Thymus (tissue), 11 donors: ENCODE measurements around the gene NRG2. TPM values are rescaled to one million over a fixed set of nuclear protein-coding genes. Genes with fewer than 3 reads are reported as not detected.

ENCODE experiments used
- DNase-seq, 9 donors: peaks; one replicate each; pipeline ENCODE4 v3.0.0-alpha.2; 2013; ENCODE audit warnings: low spot score in 9 of 9, low read depth in 6 of 9, missing footprints in 1 of 9
- H3K27ac ChIP-seq, 2 donors: one replicate each; pipeline ENCODE4 v1.5.1; 2013; ENCODE audit warnings: control low read depth in 1 of 2, low read depth in 1 of 2, low read length in 1 of 2, mild to moderate bottlenecking in 1 of 2, moderate library complexity in 1 of 2
- H3K27me3 ChIP-seq, 2 donors: one replicate each; pipeline ENCODE4 v1.5.1; 2013; ENCODE audit warnings: low read length in 1 of 2; ENCODE audit not compliant: control insufficient read depth in 2 of 2, insufficient read depth in 1 of 2
- H3K36me3 ChIP-seq, 2 donors: one replicate each; pipeline ENCODE4 v1.5.1; 2013; ENCODE audit warnings: low read length in 1 of 2, mild to moderate bottlenecking in 1 of 2, moderate library complexity in 1 of 2; ENCODE audit not compliant: control insufficient read depth in 2 of 2, insufficient read depth in 2 of 2
- H3K4me1 ChIP-seq, 2 donors: one replicate each; pipeline ENCODE4 v1.5.1; 2013; ENCODE audit warnings: low read length in 2 of 2; ENCODE audit not compliant: control insufficient read depth in 2 of 2, insufficient read depth in 2 of 2
- H3K4me3 ChIP-seq, 2 donors: one replicate each; pipeline ENCODE4 v1.5.1; 2013; ENCODE audit warnings: low read length in 2 of 2, control low read depth in 1 of 2, mild to moderate bottlenecking in 1 of 2
- H3K9me3 ChIP-seq, 2 donors: one replicate each; pipeline ENCODE4 v1.5.1; 2013; ENCODE audit warnings: low read length in 1 of 2, mild to moderate bottlenecking in 1 of 2; ENCODE audit not compliant: control insufficient read depth in 2 of 2, insufficient read depth in 1 of 2
- WGBS: extraction: QIAGEN DNeasy Blood & Tissue Kit; methylation state at CpG from one replicate; pipeline ENCODE4 v1.1.7; 2013; 5-methylcytosine and 5-hydroxymethylcytosine counted together
- polyA plus RNA-seq: library from polyadenylated mRNA; stranded (reverse); fragments of 200-250 nt; gene quantifications from one replicate; pipeline ENCODE4 v1.2.3, GENCODE V29; 2013
- total RNA-seq: library from RNA; stranded (reverse); fragments of 120-200 nt; gene quantifications from one replicate; pipeline ENCODE4 v1.2.4, GENCODE V29; 2013
- donor health status: healthy.

NRG2 gene
- total and polyA plus RNA-seq, 2 donors = 0.38 to 0.96 TPM

- 87% methylated on average over 4 of the region's 4 CpGs for WGBS
- no peaks in the 10 kb centered on the region for H3K9me3 ChIP-seq
- no peak overlapping the region for H3K27ac ChIP-seq
- no peak for DNase-seq
- no peaks in the 10 kb centered on the region for H3K36me3 ChIP-seq
- no peaks in the 10 kb centered on the region for H3K4me1 ChIP-seq
- peaks cover 0 to 44% of the 10 kb centered on the region in 2 donors for H3K27me3 ChIP-seq
- H3K4me3 ChIP-seq = no peak overlapping the region
Measured at GRCh38 chr5:139856714-139857113, 186.4 kb downstream of the NRG2 start.

GRCh38 chr5:139855946-139856540 is 187.1 kb downstream of the NRG2 start:
- Histone ChIP-seq H3K27ac (no peak overlapping the region), H3K4me1 (no peaks in the 10 kb centered on the region), H3K4me3 (no peak overlapping the region), H3K36me3 (no peaks in the 10 kb centered on the region), H3K27me3 (peaks cover 0 to 48% of the 10 kb centered on the region in 2 donors), H3K9me3 (no peaks in the 10 kb centered on the region)
- WGBS = 94% methylated on average over 6 of the region's 6 CpGs
- no peak for DNase-seq

GRCh38 chr5:139855451-139855850 is 187.6 kb downstream of the NRG2 start:
- H3K9me3 ChIP-seq = no peaks in the 10 kb centered on the region
- no peak overlapping the region for H3K27ac ChIP-seq
- DNase-seq = no peak
- 96% methylated on average over 8 of the region's 8 CpGs for WGBS
- H3K4me3 ChIP-seq = no peak overlapping the region
- no peaks in the 10 kb centered on the region for H3K4me1 ChIP-seq
- no peaks in the 10 kb centered on the region for H3K36me3 ChIP-seq
- H3K27me3 ChIP-seq = peaks cover 0 to 53% of the 10 kb centered on the region in 2 donors

- no peaks in the 10 kb centered on the region for H3K4me1 ChIP-seq
- no peak overlapping the region for H3K27ac ChIP-seq
- no peak for DNase-seq
- no peaks in the 10 kb centered on the region for H3K36me3 ChIP-seq
- no peaks in the 10 kb centered on the region for H3K9me3 ChIP-seq
- H3K4me3 ChIP-seq = no peak overlapping the region
- WGBS = 95% methylated on average over 5 of the region's 5 CpGs
- H3K27me3 ChIP-seq = peaks cover 0 to 58% of the 10 kb centered on the region in 2 donors
Measured at GRCh38 chr5:139854953-139855352, 188.1 kb downstream of the NRG2 start.

- WGBS = 98% methylated on average over 7 of the region's 7 CpGs
- Histone ChIP-seq H3K27ac (no peak overlapping the region), H3K9me3 (no peaks in the 10 kb centered on the region), H3K4me3 (no peak overlapping the region), H3K36me3 (no peaks in the 10 kb centered on the region), H3K4me1 (no peaks in the 10 kb centered on the region), H3K27me3 (peaks cover 7 to 64% of the 10 kb centered on the region in 2 donors)
- DNase-seq = no peak
Measured at GRCh38 chr5:139854029-139854605, 189.0 kb downstream of the NRG2 start.

GRCh38 chr5:139852696-139853095 is 190.4 kb downstream of the NRG2 start:
- Histone ChIP-seq H3K4me1 (no peaks in the 10 kb centered on the region), H3K36me3 (no peaks in the 10 kb centered on the region), H3K9me3 (no peaks in the 10 kb centered on the region), H3K4me3 (no peak overlapping the region), H3K27me3 (peaks cover 21 to 66% of the 10 kb centered on the region in 2 donors), H3K27ac (no peak overlapping the region)
- WGBS = 95% methylated on average over 8 of the region's 8 CpGs
- no peak for DNase-seq

- 96% methylated on average over 19 of the region's 19 CpGs for WGBS
- H3K27ac ChIP-seq = no peak overlapping the region
Measured at GRCh38 chr5:139851558-139851957, 191.5 kb downstream of the NRG2 start.

GRCh38 chr5:139850423-139851016 is 192.6 kb downstream of the NRG2 start:
- 97% methylated on average over 3 of the region's 3 CpGs for WGBS
- no peaks in the 10 kb centered on the region for H3K36me3 ChIP-seq
- no peak overlapping the region for H3K27ac ChIP-seq
- H3K4me1 ChIP-seq = no peaks in the 10 kb centered on the region
- no peak overlapping the region for H3K4me3 ChIP-seq
- peaks cover 43 to 73% of the 10 kb centered on the region in 2 donors for H3K27me3 ChIP-seq
- H3K9me3 ChIP-seq = no peaks in the 10 kb centered on the region
- DNase-seq = no peak

More at GRCh38 chr5:139851558-139851957, 191.5 kb downstream of the NRG2 start:
- Histone ChIP-seq H3K4me3 (no peak overlapping the region), H3K36me3 (no peaks in the 10 kb centered on the region), H3K4me1 (no peaks in the 10 kb centered on the region), H3K27me3 (peaks cover 32 to 70% of the 10 kb centered on the region in 2 donors), H3K9me3 (no peaks in the 10 kb centered on the region)
- no peak for DNase-seq

GRCh38 chr5:139849942-139850341 is 193.2 kb downstream of the NRG2 start:
- no peaks in the 10 kb centered on the region for H3K36me3 ChIP-seq
- WGBS = 93% methylated on average over 2 of the region's 2 CpGs
- H3K4me1 ChIP-seq = no peaks in the 10 kb centered on the region
- no peaks in the 10 kb centered on the region for H3K9me3 ChIP-seq
- no peak for DNase-seq
- no peak overlapping the region for H3K27ac ChIP-seq
- peaks cover 43 to 75% of the 10 kb centered on the region in 2 donors for H3K27me3 ChIP-seq
- H3K4me3 ChIP-seq = no peak overlapping the region
